SK-N-SH treated with all-trans-retinoic acid at 6 μM for 48 hours (cell line): ENCODE results near the gene PHF2.

Experiments used
- ATAC-seq: fragments of 200-7000 bp; cut with Tn5 transposase; 3 replicates; pipeline ENCODE4 v1.9.1; 2020; ENCODE audit warnings: mild to moderate bottlenecking, moderate library complexity
- ARNTL ChIP-seq: fragments of 450-650 bp; formaldehyde crosslinking; IDR thresholded peaks from 2 replicates; pipeline ENCODE4 v1.5.0; 2020; ENCODE audit warnings: low read depth, mild to moderate bottlenecking, moderate library complexity, borderline replicate concordance
- BACH2 ChIP-seq: fragments of 250-450 bp; sonication (Bioruptor Pico); IDR thresholded peaks from 2 replicates; pipeline ENCODE4 v1.9.0; 2021; ENCODE audit warnings: mild to moderate bottlenecking, borderline replicate concordance
- CREB5 ChIP-seq: fragments of 250-450 bp; sonication (Bioruptor Pico); IDR thresholded peaks from 2 replicates; pipeline ENCODE4 v1.5.1; 2020; ENCODE audit warnings: low read depth, mild to moderate bottlenecking, moderate library complexity
- CSRNP3 ChIP-seq: fragments of 250-450 bp; sonication (Bioruptor Pico); IDR thresholded peaks from 2 replicates; pipeline ENCODE4 v1.5.1; 2021; ENCODE audit warnings: mild to moderate bottlenecking, moderate library complexity
- ESRRG ChIP-seq: fragments of 250-450 bp; sonication (Bioruptor Pico); IDR thresholded peaks from 2 replicates; pipeline ENCODE4 v1.6.1; 2021; ENCODE audit warnings: mild to moderate bottlenecking
- GLIS3 ChIP-seq: fragments of 250-450 bp; sonication (Bioruptor Pico); IDR thresholded peaks from 2 replicates; pipeline ENCODE4 v1.5.0; 2020; ENCODE audit warnings: mild to moderate bottlenecking, moderate library complexity
- ISL1 ChIP-seq: fragments of 250-450 bp; sonication (Bioruptor Pico); IDR thresholded peaks from 2 replicates; pipeline ENCODE4 v2.1.2; 2022; ENCODE audit warnings: mild to moderate bottlenecking, moderate library complexity
- OSR1 ChIP-seq: fragments of 250-450 bp; sonication (Bioruptor Pico); IDR thresholded peaks from 2 replicates; pipeline ENCODE4 v1.8.0; 2022; ENCODE audit warnings: moderate library complexity, mild to moderate bottlenecking, inconsistent platforms
- PATZ1 ChIP-seq: fragments of 250-450 bp; sonication (Bioruptor Pico); IDR thresholded peaks from 2 replicates; pipeline ENCODE4 v1.8.0; 2020; ENCODE audit warnings: mild to moderate bottlenecking, moderate library complexity, borderline replicate concordance
- POU6F1 ChIP-seq: fragments of 250-450 bp; sonication (Bioruptor Pico); IDR thresholded peaks from 2 replicates; pipeline ENCODE4 v1.8.0; 2021; ENCODE audit warnings: low read depth, mild to moderate bottlenecking, moderate library complexity, borderline replicate concordance
- PPARA ChIP-seq: fragments of 250-450 bp; sonication (Bioruptor Pico); IDR thresholded peaks from 2 replicates; pipeline ENCODE4 v1.5.0; 2020; ENCODE audit warnings: mild to moderate bottlenecking, borderline replicate concordance
- RARB ChIP-seq: fragments of 250-450 bp; sonication (Bioruptor Pico); IDR thresholded peaks from 2 replicates; pipeline ENCODE4 v1.8.0; 2021; ENCODE audit warnings: mild to moderate bottlenecking, moderate library complexity
- SNAI2 ChIP-seq: fragments of 250-450 bp; sonication (Bioruptor Pico); IDR thresholded peaks from 2 replicates; pipeline ENCODE4 v1.5.0; 2020; ENCODE audit warnings: mild to moderate bottlenecking, moderate library complexity
- TCF4 ChIP-seq: fragments of 250-450 bp; sonication (Bioruptor Pico); IDR thresholded peaks from 2 replicates; pipeline ENCODE4 v1.8.0; 2021; ENCODE audit warnings: mild to moderate bottlenecking, moderate library complexity, borderline replicate concordance
- ZC3H10 ChIP-seq: fragments of 250-450 bp; sonication (Bioruptor Pico); IDR thresholded peaks from 2 replicates; pipeline ENCODE4 v1.5.1; 2021; ENCODE audit warnings: mild to moderate bottlenecking, moderate library complexity
- ZFP3 ChIP-seq: fragments of 250-450 bp; sonication (Bioruptor Pico); IDR thresholded peaks from 2 replicates; pipeline ENCODE4 v1.5.0; 2020; ENCODE audit warnings: mild to moderate bottlenecking, moderate library complexity
- ZFP30 ChIP-seq: fragments of 450-650 bp; formaldehyde crosslinking; IDR thresholded peaks from 2 replicates; pipeline ENCODE4 v1.5.0; 2022; ENCODE audit warnings: mild to moderate bottlenecking, moderate library complexity
- ZNF565 ChIP-seq: fragments of 450-650 bp; formaldehyde crosslinking; conservative IDR thresholded peaks from 2 replicates; pipeline ENCODE4 v1.5.0; 2020; ENCODE audit warnings: low read depth, mild to moderate bottlenecking, moderate library complexity
- ZNF70 ChIP-seq: fragments of 450-650 bp; formaldehyde crosslinking; IDR thresholded peaks from 2 replicates; pipeline ENCODE4 v1.5.0; 2020; ENCODE audit warnings: mild to moderate bottlenecking, moderate library complexity
- ZNF8 ChIP-seq: fragments of 450-650 bp; formaldehyde crosslinking; IDR thresholded peaks from 2 replicates; pipeline ENCODE4 v1.5.0; 2020; ENCODE audit warnings: mild to moderate bottlenecking, moderate library complexity
- TF ChIP-seq, protein P1 (sequence below): fragments of 250-450 bp; sonication (Bioruptor Pico); IDR thresholded peaks from 2 replicates; pipeline ENCODE4 v1.5.0; 2020; ENCODE audit warnings: mild to moderate bottlenecking, moderate library complexity

The PHF2 gene

DNA sequence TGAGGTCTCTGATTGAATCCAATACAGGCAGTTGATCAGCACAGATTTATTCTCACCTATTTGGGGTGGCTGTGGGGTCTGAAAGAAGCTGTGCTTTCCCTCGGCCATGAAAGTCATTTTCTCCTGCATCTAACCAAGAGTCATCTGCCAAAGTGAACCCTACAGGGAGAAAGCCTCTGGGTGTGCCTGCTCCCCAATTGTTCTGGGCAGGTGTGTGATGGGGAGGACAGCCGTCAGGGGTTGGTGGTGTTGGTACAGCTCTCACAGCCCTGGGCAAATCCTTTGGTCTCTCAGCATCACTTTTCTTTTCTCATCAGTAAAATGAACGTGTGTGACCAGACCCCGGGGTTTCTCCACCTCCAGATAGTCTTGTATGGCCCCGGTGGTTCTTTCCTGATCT lies 2.5 kb downstream of the PHF2 start:
- ATAC-seq, result no peak
- TF ChIP-seq CREB5 (CRISPR knock-in tag), result no peak
- TF ChIP-seq ZNF565 (CRISPR knock-in tag), result no peak
- no peak for TF ChIP-seq GLIS3
- TF ChIP-seq RARB (CRISPR knock-in tag), result no peak
- TF ChIP-seq ZFP3 (CRISPR knock-in tag), result no peak
- TF ChIP-seq ESRRG (CRISPR knock-in tag), result no peak
- no peak for TF ChIP-seq CSRNP3 (CRISPR knock-in tag)
- no peak for TF ChIP-seq ZNF70 (CRISPR knock-in tag)
- no peak for TF ChIP-seq ARNTL (CRISPR knock-in tag)
- no peak for TF ChIP-seq ZFP30 (CRISPR knock-in tag)
- no peak for TF ChIP-seq POU6F1 (CRISPR knock-in tag)
- no peak for TF ChIP-seq SNAI2 (CRISPR knock-in tag)
- TF ChIP-seq OSR1 (CRISPR knock-in tag), result no peak
- no peak for TF ChIP-seq ZC3H10 (CRISPR knock-in tag)
- TF ChIP-seq, protein P1, sequence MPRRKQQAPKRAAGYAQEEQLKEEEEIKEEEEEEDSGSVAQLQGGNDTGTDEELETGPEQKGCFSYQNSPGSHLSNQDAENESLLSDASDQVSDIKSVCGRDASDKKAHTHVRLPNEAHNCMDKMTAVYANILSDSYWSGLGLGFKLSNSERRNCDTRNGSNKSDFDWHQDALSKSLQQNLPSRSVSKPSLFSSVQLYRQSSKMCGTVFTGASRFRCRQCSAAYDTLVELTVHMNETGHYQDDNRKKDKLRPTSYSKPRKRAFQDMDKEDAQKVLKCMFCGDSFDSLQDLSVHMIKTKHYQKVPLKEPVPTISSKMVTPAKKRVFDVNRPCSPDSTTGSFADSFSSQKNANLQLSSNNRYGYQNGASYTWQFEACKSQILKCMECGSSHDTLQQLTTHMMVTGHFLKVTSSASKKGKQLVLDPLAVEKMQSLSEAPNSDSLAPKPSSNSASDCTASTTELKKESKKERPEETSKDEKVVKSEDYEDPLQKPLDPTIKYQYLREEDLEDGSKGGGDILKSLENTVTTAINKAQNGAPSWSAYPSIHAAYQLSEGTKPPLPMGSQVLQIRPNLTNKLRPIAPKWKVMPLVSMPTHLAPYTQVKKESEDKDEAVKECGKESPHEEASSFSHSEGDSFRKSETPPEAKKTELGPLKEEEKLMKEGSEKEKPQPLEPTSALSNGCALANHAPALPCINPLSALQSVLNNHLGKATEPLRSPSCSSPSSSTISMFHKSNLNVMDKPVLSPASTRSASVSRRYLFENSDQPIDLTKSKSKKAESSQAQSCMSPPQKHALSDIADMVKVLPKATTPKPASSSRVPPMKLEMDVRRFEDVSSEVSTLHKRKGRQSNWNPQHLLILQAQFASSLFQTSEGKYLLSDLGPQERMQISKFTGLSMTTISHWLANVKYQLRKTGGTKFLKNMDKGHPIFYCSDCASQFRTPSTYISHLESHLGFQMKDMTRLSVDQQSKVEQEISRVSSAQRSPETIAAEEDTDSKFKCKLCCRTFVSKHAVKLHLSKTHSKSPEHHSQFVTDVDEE, result no peak
- no peak for TF ChIP-seq BACH2 (CRISPR knock-in tag)
- no peak for TF ChIP-seq PPARA (CRISPR knock-in tag)
- TF ChIP-seq TCF4 (CRISPR knock-in tag), result no peak

- no peak for ATAC-seq
- no peak for TF ChIP-seq PPARA (CRISPR knock-in tag)
- no peak for TF ChIP-seq BACH2 (CRISPR knock-in tag)
- no peak for TF ChIP-seq POU6F1 (CRISPR knock-in tag)
- no peak for TF ChIP-seq CSRNP3 (CRISPR knock-in tag)
- TF ChIP-seq ARNTL (CRISPR knock-in tag), result no peak
- no peak for TF ChIP-seq ZNF565 (CRISPR knock-in tag)
- TF ChIP-seq ESRRG (CRISPR knock-in tag), result no peak
- TF ChIP-seq SNAI2 (CRISPR knock-in tag), result no peak
- no peak for TF ChIP-seq RARB (CRISPR knock-in tag)
- TF ChIP-seq, protein P1, result no peak
- TF ChIP-seq TCF4 (CRISPR knock-in tag), result no peak
- TF ChIP-seq ZNF8 (CRISPR knock-in tag), result no peak
- no peak for TF ChIP-seq ISL1
- no peak for TF ChIP-seq GLIS3
- no peak for TF ChIP-seq PATZ1 (CRISPR knock-in tag)
These were observed 3.5 kb downstream of the PHF2 start for GRCh38 chr9:93579711-93580516.
